Transverse colon (tissue), 4 donors: ENCODE measurements around the gene PCBP3.

Source experiments
- POLR2AphosphoS5 ChIP-seq, 3 donors: sonication (generic); formaldehyde crosslinking; IDR thresholded peaks; one replicate each; pipeline ENCODE4 v1.6.1; 2016; ENCODE audit warnings: antibody characterized with exemption in 3 of 3
- TF ChIP-seq, protein P1 (sequence below), 5 experiments: fragments of 200-600 bp in 3 of 5; fragments of 450-650 bp in 2 of 5; sonication (generic) in 3 of 5; IDR thresholded peaks; 1 replicate in 2 of 5; 2 replicates in 3 of 5; pipeline ENCODE4 v1.5.1; 2016 to 2017; ENCODE audit warnings: antibody characterized with exemption in 5 of 5, inconsistent platforms in 3 of 5, mild to moderate bottlenecking in 2 of 5, moderate library complexity in 1 of 5

DNA sequence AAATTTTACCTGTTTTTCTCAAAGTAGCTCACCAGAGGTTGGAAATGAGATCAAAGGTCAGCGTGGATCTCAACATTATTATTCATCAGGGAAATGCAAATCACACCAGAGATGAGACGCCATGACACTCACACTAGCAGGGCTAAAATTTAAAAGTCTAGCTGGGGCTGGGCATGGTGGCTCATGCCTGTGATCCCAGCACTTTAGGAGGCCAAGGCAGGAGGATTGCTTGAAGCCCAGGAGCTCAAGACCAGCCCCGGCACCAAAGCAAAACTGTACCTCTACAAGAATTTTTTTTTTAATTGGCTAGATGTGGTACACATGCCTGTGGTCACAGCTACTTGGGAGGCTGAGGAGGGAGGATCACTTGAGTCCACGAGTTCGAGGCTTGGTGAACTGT is 41.4 kb upstream of the PCBP3 start:
- no peak for TF ChIP-seq POLR2AphosphoS5 (IDR thresholded peaks at IDR 0.05)
- TF ChIP-seq, protein P1, sequence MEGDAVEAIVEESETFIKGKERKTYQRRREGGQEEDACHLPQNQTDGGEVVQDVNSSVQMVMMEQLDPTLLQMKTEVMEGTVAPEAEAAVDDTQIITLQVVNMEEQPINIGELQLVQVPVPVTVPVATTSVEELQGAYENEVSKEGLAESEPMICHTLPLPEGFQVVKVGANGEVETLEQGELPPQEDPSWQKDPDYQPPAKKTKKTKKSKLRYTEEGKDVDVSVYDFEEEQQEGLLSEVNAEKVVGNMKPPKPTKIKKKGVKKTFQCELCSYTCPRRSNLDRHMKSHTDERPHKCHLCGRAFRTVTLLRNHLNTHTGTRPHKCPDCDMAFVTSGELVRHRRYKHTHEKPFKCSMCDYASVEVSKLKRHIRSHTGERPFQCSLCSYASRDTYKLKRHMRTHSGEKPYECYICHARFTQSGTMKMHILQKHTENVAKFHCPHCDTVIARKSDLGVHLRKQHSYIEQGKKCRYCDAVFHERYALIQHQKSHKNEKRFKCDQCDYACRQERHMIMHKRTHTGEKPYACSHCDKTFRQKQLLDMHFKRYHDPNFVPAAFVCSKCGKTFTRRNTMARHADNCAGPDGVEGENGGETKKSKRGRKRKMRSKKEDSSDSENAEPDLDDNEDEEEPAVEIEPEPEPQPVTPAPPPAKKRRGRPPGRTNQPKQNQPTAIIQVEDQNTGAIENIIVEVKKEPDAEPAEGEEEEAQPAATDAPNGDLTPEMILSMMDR (IDR thresholded peaks at IDR 0.05), result no peak
